M059J (cell line): Measurements from ENCODE around the gene SGCD. TPM values are rescaled to one million over a fixed set of nuclear protein-coding genes. Genes with fewer than 3 reads are reported as not detected.
A peak's percentile ranks its signal among the peaks of the same experiment; 100 is the strongest.

ENCODE experiments used
- DNase-seq: peaks from one replicate; pipeline ENCODE4 v3.0.0-alpha.2; 2012; ENCODE audit warnings: low read depth
- total RNA-seq: library from RNA; depleted of rRNA; stranded (reverse); fragments of >200 nt; shearing (Covaris generic); gene quantifications from 2 replicates; pipeline ENCODE4 v1.2.3, GENCODE V29; 2014

Gene SGCD
- total RNA-seq, 1 experiment from 2014 or later: 1.7 TPM

- no peak for DNase-seq
Observed at GRCh38 chr5:156361436-156362109, 34.6 kb downstream of the SGCD start.

- DNase-seq: no peak
Observed at GRCh38 chr5:156363861-156364260, 36.9 kb downstream of the SGCD start.

GRCh38 chr5:156366521-156366920 lies 39.6 kb downstream of the SGCD start:
- no peak for DNase-seq

- DNase-seq: peak; percentile 27
Observed at GRCh38 chr5:156367597-156367996, 40.6 kb downstream of the SGCD start.

GRCh38 chr5:156375895-156376495 lies 49.0 kb downstream of the SGCD start:
- DNase-seq: no peak

- no peak for DNase-seq
Observed at GRCh38 chr5:156376751-156377150, 49.8 kb downstream of the SGCD start.

- no peak for DNase-seq
Observed at GRCh38 chr5:156378159-156378558, 51.2 kb downstream of the SGCD start.

GRCh38 chr5:156379206-156379605 lies 52.2 kb downstream of the SGCD start:
- no peak for DNase-seq

GRCh38 chr5:156380848-156381247 lies 53.9 kb downstream of the SGCD start:
- DNase-seq: peak; percentile 16

GRCh38 chr5:156383510-156384265 lies 56.7 kb downstream of the SGCD start:
- DNase-seq: peak; percentile 6

- DNase-seq: no peak
Observed at GRCh38 chr5:156385416-156385815, 58.5 kb downstream of the SGCD start.

- DNase-seq: no peak
Observed at GRCh38 chr5:156386976-156387375, 60.0 kb downstream of the SGCD start.

- DNase-seq: no peak
Observed at GRCh38 chr5:156387391-156387790, 60.4 kb downstream of the SGCD start.

GRCh38 chr5:156388233-156388632 lies 61.3 kb downstream of the SGCD start:
- DNase-seq: no peak

- DNase-seq: no peak
Observed at GRCh38 chr5:156391139-156391538, 64.2 kb downstream of the SGCD start.

- no peak for DNase-seq
Observed at GRCh38 chr5:156393980-156394379, 67.0 kb downstream of the SGCD start.

- no peak for DNase-seq
Observed at GRCh38 chr5:156394642-156395305, 67.8 kb downstream of the SGCD start.

- no peak for DNase-seq
Observed at GRCh38 chr5:156395306-156395675, 68.3 kb downstream of the SGCD start.

- no peak for DNase-seq
Observed at GRCh38 chr5:156396063-156396829, 69.3 kb downstream of the SGCD start.

GRCh38 chr5:156396830-156397081 lies 69.8 kb downstream of the SGCD start:
- no peak for DNase-seq

GRCh38 chr5:156399323-156399722 lies 72.4 kb downstream of the SGCD start:
- DNase-seq: no peak
